Measurements from ENCODE around the gene SLC25A10. TPM values are rescaled to one million over a fixed set of nuclear protein-coding genes. Genes with fewer than 3 reads are reported as not detected.

Gene SLC25A10
- total and polyA plus RNA-seq, 10 of the 15 experiments (the other 5 are each of a cell fraction or from before 2014, with no cell fraction given): 0.11 to 72.7 (median 22.3) TPM

- SMC1A ChIA-PET (ENCODE audit: uncharacterized antibody, unreplicated experiment): interaction anchor here (0.6 to 1.0 kb wide), 2 partner anchors 18 to 156 kb away, joined by 3 read pairs; no protein-coding TSS in a partner anchor
- ATAC-seq: peak; percentile 95
- in situ Hi-C loops (cut with MboI) (no loop called here), intact Hi-C loops (cut with micrococcal nuclease; ENCODE audit: unreplicated experiment) (loop anchor here (2.0 kb wide), 1 partner anchor 20 kb away; the partner anchor contains the start of gene ARL16)
- H3K9ac ChIP-seq (ENCODE audit: control insufficient read depth, insufficient read depth, low read length): peak within 1 kb of the TSS; percentile 89
- no TSS peak for BruUV-seq (replicated peaks)
- H3K4me3 ChIP-seq: peak within 1 kb of the TSS; percentile 85
- H3K27ac ChIP-seq (ENCODE audit: control insufficient read depth, insufficient read depth): peak within 1 kb of the TSS; percentile 94
- peak; percentile 93 for FAIRE-seq
- no peaks in the 10 kb centered on the region for H3K9me3 ChIP-seq (replicated peaks; ENCODE audit: control insufficient read depth, insufficient read depth, low read length)
- H3K4me1 ChIP-seq (ENCODE audit: control insufficient read depth, insufficient read depth, low read length): peaks cover 8% of the 10 kb centered on the region
- peak within 1 kb of the TSS; percentile 91 for H3K4me2 ChIP-seq (ENCODE audit: control insufficient read depth, insufficient read depth)
- peak within 1 kb of the TSS; percentile 75 for H2AFZ ChIP-seq (ENCODE audit: control insufficient read depth, low read depth, low read length)
- WGBS (ENCODE audit: insufficient coverage, insufficient replicate concordance, low lambda C conversion rate, missing lambda C conversion rate): under 1% methylated on average over 84 of the region's 102 CpGs
- H4K20me1 ChIP-seq (ENCODE audit: control insufficient read depth, insufficient read depth): 0 out of 2 replicates have a peak, but pooled peaks cover 3% of the 10 kb centered on the region
- DNase-seq (ENCODE audit: low read depth, low spot score): peak; percentile 69
- H3K27me3 ChIP-seq (replicated peaks in 1 of 2; ENCODE audit: control insufficient read depth in 2 of 2, insufficient read depth in 2 of 2, low read length in 1 of 2): no peaks in the 10 kb centered on the region
- POLR2A ChIA-PET: interaction anchor here (0.6 to 3.5 kb wide), 10 partner anchors 8 to 334 kb away, joined by 3 to 32 read pairs (median 4); partner anchors contain the start of genes ARL16, CCDC137, DCXR and FAAP100
- RAD21 ChIA-PET (ENCODE audit: unreplicated experiment): interaction anchor here (0.7 to 1.6 kb wide), 5 partner anchors 8 to 33 kb away, joined by 3 to 5 read pairs (median 3); partner anchors contain the start of genes ARL16 and HGS
- peaks cover 45% of the 10 kb centered on the region for H3K79me2 ChIP-seq (ENCODE audit: control insufficient read depth, insufficient read depth, low read length)
- CTCF ChIA-PET: interaction anchor here (1.2 to 2.7 kb wide), 4 partner anchors 8 to 102 kb away, joined by 3 to 9 read pairs (median 4); no protein-coding TSS in a partner anchor
- peaks cover 16 to 28% of the 10 kb centered on the region in 2 experiments for H3K36me3 ChIP-seq (ENCODE audit: control insufficient read depth in 2 of 2, insufficient read depth in 2 of 2, low read length in 1 of 2)
- peak; percentile 80 for TF ChIP-seq HCFC1 (IDR thresholded peaks at IDR 0.05; ENCODE audit: low read length)
- TF ChIP-seq, protein P1, sequence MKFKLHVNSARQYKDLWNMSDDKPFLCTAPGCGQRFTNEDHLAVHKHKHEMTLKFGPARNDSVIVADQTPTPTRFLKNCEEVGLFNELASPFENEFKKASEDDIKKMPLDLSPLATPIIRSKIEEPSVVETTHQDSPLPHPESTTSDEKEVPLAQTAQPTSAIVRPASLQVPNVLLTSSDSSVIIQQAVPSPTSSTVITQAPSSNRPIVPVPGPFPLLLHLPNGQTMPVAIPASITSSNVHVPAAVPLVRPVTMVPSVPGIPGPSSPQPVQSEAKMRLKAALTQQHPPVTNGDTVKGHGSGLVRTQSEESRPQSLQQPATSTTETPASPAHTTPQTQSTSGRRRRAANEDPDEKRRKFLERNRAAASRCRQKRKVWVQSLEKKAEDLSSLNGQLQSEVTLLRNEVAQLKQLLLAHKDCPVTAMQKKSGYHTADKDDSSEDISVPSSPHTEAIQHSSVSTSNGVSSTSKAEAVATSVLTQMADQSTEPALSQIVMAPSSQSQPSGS (IDR thresholded peaks at IDR 0.05; ENCODE audit: low read length): no peak
- TF ChIP-seq ZSCAN29 (IDR thresholded peaks at IDR 0.05): no peak
- TF ChIP-seq RB1 (IDR thresholded peaks at IDR 0.05; ENCODE audit: borderline replicate concordance): peak; percentile 89; the same call in 1 of the 2 replicates
- TF ChIP-seq NR2C2 (IDR thresholded peaks at IDR 0.05; ENCODE audit: borderline replicate concordance, control insufficient read depth, insufficient read length, low read depth): no peak
- TF ChIP-seq, protein P2, sequence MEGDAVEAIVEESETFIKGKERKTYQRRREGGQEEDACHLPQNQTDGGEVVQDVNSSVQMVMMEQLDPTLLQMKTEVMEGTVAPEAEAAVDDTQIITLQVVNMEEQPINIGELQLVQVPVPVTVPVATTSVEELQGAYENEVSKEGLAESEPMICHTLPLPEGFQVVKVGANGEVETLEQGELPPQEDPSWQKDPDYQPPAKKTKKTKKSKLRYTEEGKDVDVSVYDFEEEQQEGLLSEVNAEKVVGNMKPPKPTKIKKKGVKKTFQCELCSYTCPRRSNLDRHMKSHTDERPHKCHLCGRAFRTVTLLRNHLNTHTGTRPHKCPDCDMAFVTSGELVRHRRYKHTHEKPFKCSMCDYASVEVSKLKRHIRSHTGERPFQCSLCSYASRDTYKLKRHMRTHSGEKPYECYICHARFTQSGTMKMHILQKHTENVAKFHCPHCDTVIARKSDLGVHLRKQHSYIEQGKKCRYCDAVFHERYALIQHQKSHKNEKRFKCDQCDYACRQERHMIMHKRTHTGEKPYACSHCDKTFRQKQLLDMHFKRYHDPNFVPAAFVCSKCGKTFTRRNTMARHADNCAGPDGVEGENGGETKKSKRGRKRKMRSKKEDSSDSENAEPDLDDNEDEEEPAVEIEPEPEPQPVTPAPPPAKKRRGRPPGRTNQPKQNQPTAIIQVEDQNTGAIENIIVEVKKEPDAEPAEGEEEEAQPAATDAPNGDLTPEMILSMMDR (IDR thresholded peaks at IDR 0.05 in 2 of 3, conservative IDR thresholded peaks at IDR 0.05 in 1 of 3; ENCODE audit: control insufficient read depth in 2 of 3, extremely low read depth in 1 of 3, insufficient read depth in 1 of 3, low read depth in 3 of 3, low read length in 3 of 3): no peak
- TF ChIP-seq SREBF2 (IDR thresholded peaks at IDR 0.05; ENCODE audit: low read length): no peak
- TF ChIP-seq SMC3 (IDR thresholded peaks at IDR 0.05; ENCODE audit: borderline replicate concordance, low read length): no peak
- TF ChIP-seq JUNB (IDR thresholded peaks at IDR 0.05): no peak
- TF ChIP-seq LARP7 (IDR thresholded peaks at IDR 0.05): peak; percentile 90
- peak; percentile 63 for TF ChIP-seq SP1 (IDR thresholded peaks at IDR 0.05; ENCODE audit: low read depth, low read length)
- TF ChIP-seq, protein P3, sequence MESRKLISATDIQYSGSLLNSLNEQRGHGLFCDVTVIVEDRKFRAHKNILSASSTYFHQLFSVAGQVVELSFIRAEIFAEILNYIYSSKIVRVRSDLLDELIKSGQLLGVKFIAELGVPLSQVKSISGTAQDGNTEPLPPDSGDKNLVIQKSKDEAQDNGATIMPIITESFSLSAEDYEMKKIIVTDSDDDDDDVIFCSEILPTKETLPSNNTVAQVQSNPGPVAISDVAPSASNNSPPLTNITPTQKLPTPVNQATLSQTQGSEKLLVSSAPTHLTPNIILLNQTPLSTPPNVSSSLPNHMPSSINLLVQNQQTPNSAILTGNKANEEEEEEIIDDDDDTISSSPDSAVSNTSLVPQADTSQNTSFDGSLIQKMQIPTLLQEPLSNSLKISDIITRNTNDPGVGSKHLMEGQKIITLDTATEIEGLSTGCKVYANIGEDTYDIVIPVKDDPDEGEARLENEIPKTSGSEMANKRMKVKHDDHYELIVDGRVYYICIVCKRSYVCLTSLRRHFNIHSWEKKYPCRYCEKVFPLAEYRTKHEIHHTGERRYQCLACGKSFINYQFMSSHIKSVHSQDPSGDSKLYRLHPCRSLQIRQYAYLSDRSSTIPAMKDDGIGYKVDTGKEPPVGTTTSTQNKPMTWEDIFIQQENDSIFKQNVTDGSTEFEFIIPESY (IDR thresholded peaks at IDR 0.05): no peak
- TF ChIP-seq CHD1 (IDR thresholded peaks at IDR 0.05; ENCODE audit: low read depth, low read length): no peak
- no peak; the same call in 1 of the 2 replicates for TF ChIP-seq CBFB (IDR thresholded peaks at IDR 0.05; ENCODE audit: low read depth)
- peak; percentile 55 for TF ChIP-seq ESRRA (IDR thresholded peaks at IDR 0.05; ENCODE audit: low read length)
- TF ChIP-seq SMAD5 (IDR thresholded peaks at IDR 0.05; ENCODE audit: low read depth): peak; percentile 82
- TF ChIP-seq, protein P4, sequence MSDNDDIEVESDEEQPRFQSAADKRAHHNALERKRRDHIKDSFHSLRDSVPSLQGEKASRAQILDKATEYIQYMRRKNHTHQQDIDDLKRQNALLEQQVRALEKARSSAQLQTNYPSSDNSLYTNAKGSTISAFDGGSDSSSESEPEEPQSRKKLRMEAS (IDR thresholded peaks at IDR 0.05; ENCODE audit: low read depth, low read length): peak; percentile 86
Measured at GRCh38 chr17:81702934-81703746, 8.9 kb upstream of the SLC25A10 start, which contains the start of gene MRPL12. Gene MRPL12, plus strand, starts transcription at chr17:81703367. Its CDS starts 135 bp downstream, at chr17:81703502.

Data from GM12878 (cell line).